MM.1S (cell line): ENCODE measurements around the gene HOXD1.

Experiments used
- DNase-seq: peaks from one replicate; pipeline ENCODE4 v3.0.0-alpha.2; 2015
- H2AFZ ChIP-seq: fragments of 300-600 bp; sonication (generic); 2 replicates; pipeline ENCODE4 v1.6.0; 2016; ENCODE audit warnings: antibody characterized with exemption, low read length
- H3F3A ChIP-seq: fragments of 300-600 bp; sonication (generic); 2 replicates; pipeline ENCODE4 v1.6.1; 2016; ENCODE audit warnings: mild to moderate bottlenecking, antibody characterized with exemption, low read length, moderate library complexity, mixed read lengths; ENCODE audit not compliant: insufficient read depth
- H3K27ac ChIP-seq: fragments of 300-600 bp; sonication (generic); 2 replicates; pipeline ENCODE4 v1.5.1; 2016; ENCODE audit warnings: mild to moderate bottlenecking, low read length
- H3K27me3 ChIP-seq: fragments of 300-600 bp; sonication (generic); replicated peaks from 2 replicates; pipeline ENCODE4 v1.6.0; 2016; ENCODE audit warnings: low read length; ENCODE audit not compliant: insufficient read depth
- H3K36me3 ChIP-seq: fragments of 300-600 bp; sonication (generic); replicated peaks from 2 replicates; pipeline ENCODE4 v1.6.1; 2016; ENCODE audit warnings: mild to moderate bottlenecking, low read length, mixed read lengths; ENCODE audit not compliant: insufficient read depth
- H3K4me1 ChIP-seq: fragments of 300-600 bp; sonication (generic); 2 replicates; pipeline ENCODE4 v1.6.1; 2016; ENCODE audit warnings: low read length, mixed read lengths
- H3K4me2 ChIP-seq: fragments of 300-600 bp; sonication (generic); 2 replicates; pipeline ENCODE4 v1.6.0; 2016; ENCODE audit warnings: low read depth, low read length
- H3K4me3 ChIP-seq: fragments of 300-600 bp; sonication (generic); 2 replicates; pipeline ENCODE4 v1.5.1; 2016; ENCODE audit warnings: low read length, mixed read lengths
- H3K79me2 ChIP-seq: fragments of 300-600 bp; sonication (generic); 2 replicates; pipeline ENCODE4 v1.6.1; 2016; ENCODE audit warnings: mixed run types, low read length, mixed read lengths
- H3K9ac ChIP-seq: fragments of 300-600 bp; sonication (generic); 2 replicates; pipeline ENCODE4 v1.6.1; 2016; ENCODE audit warnings: low read length, mixed read lengths
- H3K9me2 ChIP-seq: fragments of 300-600 bp; sonication (generic); replicated peaks from 2 replicates; pipeline ENCODE4 v1.6.1; 2016; ENCODE audit warnings: mild to moderate bottlenecking, low read length, mixed read lengths; ENCODE audit not compliant: insufficient read depth
- H3K9me3 ChIP-seq: fragments of 300-600 bp; sonication (generic); replicated peaks from 2 replicates; pipeline ENCODE4 v1.6.1; 2016; ENCODE audit warnings: mild to moderate bottlenecking, low read length, mixed read lengths; ENCODE audit not compliant: insufficient read depth
- H4K20me1 ChIP-seq: fragments of 300-600 bp; sonication (generic); 2 replicates; pipeline ENCODE4 v1.6.1; 2016; ENCODE audit warnings: mild to moderate bottlenecking, low read length, moderate library complexity, mixed read lengths; ENCODE audit not compliant: insufficient read depth
- EZH2 ChIP-seq: fragments of 300-600 bp; sonication (generic); optimal IDR thresholded peaks from 2 replicates; pipeline ENCODE3; 2017; ENCODE audit warnings: low read depth, mild to moderate bottlenecking, antibody characterized with exemption, low read length, mixed read lengths
- EZH2phosphoT487 ChIP-seq: fragments of 300-600 bp; sonication (generic); IDR thresholded peaks from 2 replicates; pipeline ENCODE4 v1.6.1; 2018; ENCODE audit warnings: antibody characterized with exemption, low read length
- TF ChIP-seq, protein P1 (sequence below): fragments of 300-600 bp; sonication (generic); IDR thresholded peaks from 2 replicates; pipeline ENCODE4 v1.5.1; 2016; ENCODE audit warnings: antibody characterized with exemption, low read length, mixed read lengths

HOXD1 gene

DNA sequence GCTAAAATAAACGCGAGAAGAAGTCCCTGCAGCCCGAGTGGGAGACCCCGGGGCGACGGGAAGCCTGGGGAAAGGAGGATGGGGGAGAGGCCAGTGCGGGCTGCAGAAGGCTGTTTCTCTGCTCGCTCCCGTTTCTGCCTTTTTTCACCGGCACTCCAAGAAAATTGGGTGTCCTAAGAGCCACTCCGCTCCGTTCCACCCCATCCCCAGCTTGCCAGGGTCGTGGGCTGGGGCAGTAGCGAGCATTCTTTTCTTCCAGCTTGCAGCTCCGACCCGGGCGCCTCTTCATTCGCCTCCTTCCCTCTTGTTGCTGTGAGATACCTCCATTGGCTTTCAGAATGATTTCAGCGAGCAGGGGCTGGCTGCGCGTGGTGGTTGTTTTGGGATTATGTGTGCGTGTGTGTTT lies 30.3 kb upstream of the HOXD1 start:
- no peaks in the 10 kb centered on the region for H3K9me2 ChIP-seq
- H3F3A ChIP-seq, result no peaks in the 10 kb centered on the region
- peaks cover 5% of the 10 kb centered on the region; the same call in 1 of the 2 replicates for H3K27me3 ChIP-seq
- no peaks in the 10 kb centered on the region for H3K79me2 ChIP-seq
- H3K9me3 ChIP-seq, result no peaks in the 10 kb centered on the region
- H3K36me3 ChIP-seq, result no peaks in the 10 kb centered on the region
- no peaks in the 10 kb centered on the region for H3K4me1 ChIP-seq
- no peak for DNase-seq
- H3K4me2 ChIP-seq, result no peak overlapping the region
- H3K27ac ChIP-seq, result no peak overlapping the region
- no peak overlapping the region for H3K4me3 ChIP-seq
- H4K20me1 ChIP-seq, result no peaks in the 10 kb centered on the region
- no peak overlapping the region for H3K9ac ChIP-seq
- H2AFZ ChIP-seq, result no peak overlapping the region
- no peak for TF ChIP-seq EZH2phosphoT487
- TF ChIP-seq EZH2, result no peak
- TF ChIP-seq, protein P1, sequence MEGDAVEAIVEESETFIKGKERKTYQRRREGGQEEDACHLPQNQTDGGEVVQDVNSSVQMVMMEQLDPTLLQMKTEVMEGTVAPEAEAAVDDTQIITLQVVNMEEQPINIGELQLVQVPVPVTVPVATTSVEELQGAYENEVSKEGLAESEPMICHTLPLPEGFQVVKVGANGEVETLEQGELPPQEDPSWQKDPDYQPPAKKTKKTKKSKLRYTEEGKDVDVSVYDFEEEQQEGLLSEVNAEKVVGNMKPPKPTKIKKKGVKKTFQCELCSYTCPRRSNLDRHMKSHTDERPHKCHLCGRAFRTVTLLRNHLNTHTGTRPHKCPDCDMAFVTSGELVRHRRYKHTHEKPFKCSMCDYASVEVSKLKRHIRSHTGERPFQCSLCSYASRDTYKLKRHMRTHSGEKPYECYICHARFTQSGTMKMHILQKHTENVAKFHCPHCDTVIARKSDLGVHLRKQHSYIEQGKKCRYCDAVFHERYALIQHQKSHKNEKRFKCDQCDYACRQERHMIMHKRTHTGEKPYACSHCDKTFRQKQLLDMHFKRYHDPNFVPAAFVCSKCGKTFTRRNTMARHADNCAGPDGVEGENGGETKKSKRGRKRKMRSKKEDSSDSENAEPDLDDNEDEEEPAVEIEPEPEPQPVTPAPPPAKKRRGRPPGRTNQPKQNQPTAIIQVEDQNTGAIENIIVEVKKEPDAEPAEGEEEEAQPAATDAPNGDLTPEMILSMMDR, result no peak

DNA sequence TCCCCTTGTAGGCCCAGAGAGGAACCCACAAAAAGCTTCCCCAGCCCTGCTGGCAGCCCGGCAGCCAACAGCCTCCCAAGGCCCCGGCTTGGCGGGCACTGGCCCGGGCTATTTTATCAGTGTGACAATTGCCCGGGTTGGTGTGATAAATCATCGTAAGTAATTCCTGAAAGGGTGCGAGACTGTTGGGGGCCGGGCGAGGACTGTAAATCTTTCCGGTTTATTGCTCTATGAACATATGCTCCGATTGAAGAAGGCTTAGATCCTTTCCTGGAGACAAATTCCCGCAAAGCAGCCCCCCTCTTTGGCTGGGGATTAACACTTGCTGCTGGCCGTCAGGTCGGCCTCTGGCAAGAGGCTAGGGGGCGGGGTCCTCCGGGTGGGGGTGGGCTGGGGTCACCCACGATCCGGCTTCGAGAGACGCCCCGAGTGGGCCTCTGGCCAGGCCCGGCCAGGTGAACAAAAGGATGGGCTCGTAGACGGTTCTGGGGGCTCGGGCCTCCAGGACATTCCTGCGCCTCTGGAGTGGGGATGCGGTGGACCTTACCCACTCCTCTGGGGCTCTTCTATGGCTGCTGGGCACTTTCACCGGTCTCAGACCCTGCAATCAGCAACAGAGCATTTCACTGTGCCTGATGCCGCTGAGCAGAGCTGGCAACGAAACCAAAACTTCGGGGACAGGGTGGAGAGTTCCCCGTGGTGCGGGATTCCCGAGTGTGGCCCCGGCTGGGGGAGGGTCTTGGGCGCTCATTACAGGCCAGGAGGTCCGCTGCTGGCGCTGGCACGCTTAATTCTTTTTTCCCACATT lies 29.4 kb upstream of the HOXD1 start:
- H3K79me2 ChIP-seq, result no peaks in the 10 kb centered on the region
- no peak overlapping the region for H3K4me3 ChIP-seq
- TF ChIP-seq EZH2phosphoT487, result no peak
- TF ChIP-seq EZH2, result no peak
- TF ChIP-seq, protein P1, result no peak
- no peaks in the 10 kb centered on the region for H3K4me1 ChIP-seq
- DNase-seq, result no peak
- H3F3A ChIP-seq, result no peaks in the 10 kb centered on the region
- peaks cover 8% of the 10 kb centered on the region; the same call in 1 of the 2 replicates for H3K27me3 ChIP-seq
- H3K9me3 ChIP-seq, result no peaks in the 10 kb centered on the region
- H4K20me1 ChIP-seq, result no peaks in the 10 kb centered on the region
- no peak overlapping the region for H3K27ac ChIP-seq
- H3K9me2 ChIP-seq, result no peaks in the 10 kb centered on the region
- no peak overlapping the region for H2AFZ ChIP-seq
- H3K4me2 ChIP-seq, result no peak overlapping the region
- H3K36me3 ChIP-seq, result no peaks in the 10 kb centered on the region
- H3K9ac ChIP-seq, result no peak overlapping the region

DNA sequence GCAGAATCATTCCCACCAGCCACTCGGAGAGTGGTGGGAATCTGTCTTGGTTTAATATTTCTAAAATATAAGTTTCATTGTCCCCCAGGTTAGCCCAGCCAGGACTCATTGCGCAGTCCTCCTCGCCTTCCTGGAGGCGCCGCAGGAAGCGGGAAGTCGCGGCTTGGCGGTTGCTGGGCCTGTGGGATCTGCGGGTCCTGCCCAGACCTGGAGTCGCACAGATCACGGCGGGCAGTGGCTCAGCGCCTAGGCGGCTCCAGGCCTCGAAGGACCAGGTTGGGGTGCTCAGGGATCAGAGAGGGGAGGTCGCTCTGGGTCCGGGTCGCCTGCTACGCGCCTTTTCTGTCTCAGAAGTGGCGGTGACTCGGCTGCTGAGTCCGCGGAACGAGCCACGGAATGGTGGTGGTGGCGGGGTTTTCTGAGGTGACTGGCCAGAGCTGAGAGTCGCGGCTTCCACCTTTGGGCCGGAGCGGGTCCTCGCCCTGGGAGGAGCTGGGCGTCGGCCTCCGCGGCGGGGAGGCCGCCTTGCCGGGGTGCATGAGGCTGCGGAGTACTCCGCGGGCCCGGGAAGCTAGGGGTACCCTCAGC lies 28.7 kb upstream of the HOXD1 start:
- no peak overlapping the region for H2AFZ ChIP-seq
- no peaks in the 10 kb centered on the region for H4K20me1 ChIP-seq
- H3F3A ChIP-seq, result no peaks in the 10 kb centered on the region
- TF ChIP-seq, protein P1, result no peak
- TF ChIP-seq EZH2, result no peak
- TF ChIP-seq EZH2phosphoT487, result no peak
- H3K27ac ChIP-seq, result no peak overlapping the region
- H3K27me3 ChIP-seq, result peaks cover 8% of the 10 kb centered on the region; the same call in 1 of the 2 replicates
- no peaks in the 10 kb centered on the region for H3K79me2 ChIP-seq
- no peaks in the 10 kb centered on the region for H3K9me3 ChIP-seq
- H3K4me1 ChIP-seq, result no peaks in the 10 kb centered on the region
- H3K9ac ChIP-seq, result no peak overlapping the region
- H3K9me2 ChIP-seq, result no peaks in the 10 kb centered on the region
- no peaks in the 10 kb centered on the region for H3K36me3 ChIP-seq
- no peak overlapping the region for H3K4me2 ChIP-seq
- H3K4me3 ChIP-seq, result no peak overlapping the region
- DNase-seq, result no peak
